VCaP (cell line): Measurements from ENCODE around the gene SPEF2.

Experiments
- H3K27ac ChIP-seq: fragments of 450-650 bp; 2 replicates; pipeline ENCODE4 v1.5.1; 2017
- CTCF ChIP-seq: fragments of 450-650 bp; conservative IDR thresholded peaks from 2 replicates; pipeline ENCODE4 v1.5.1; 2017; ENCODE audit warnings: mild to moderate bottlenecking, moderate library complexity

SPEF2 gene

GRCh38 chr5:35752012-35752411, 134.3 kb downstream of the SPEF2 start:
- H3K27ac ChIP-seq, result no peak overlapping the region
- TF ChIP-seq CTCF, result no peak

GRCh38 chr5:35753500-35753899, 135.8 kb downstream of the SPEF2 start:
- TF ChIP-seq CTCF, result no peak
- no peak overlapping the region for H3K27ac ChIP-seq

- TF ChIP-seq CTCF, result no peak
- H3K27ac ChIP-seq, result no peak overlapping the region
Measured at GRCh38 chr5:35754481-35754880, 136.8 kb downstream of the SPEF2 start.

- H3K27ac ChIP-seq, result no peak overlapping the region
- TF ChIP-seq CTCF, result no peak
Measured at GRCh38 chr5:35755966-35756365, 138.3 kb downstream of the SPEF2 start.

GRCh38 chr5:35758151-35758724, 140.6 kb downstream of the SPEF2 start:
- no peak overlapping the region for H3K27ac ChIP-seq
- TF ChIP-seq CTCF, result no peak

GRCh38 chr5:35761541-35761940, 143.9 kb downstream of the SPEF2 start:
- TF ChIP-seq CTCF, result no peak
- H3K27ac ChIP-seq, result no peak overlapping the region

GRCh38 chr5:35762368-35762767, 144.7 kb downstream of the SPEF2 start:
- TF ChIP-seq CTCF, result no peak

More at GRCh38 chr5:35762368-35762767, 144.7 kb downstream of the SPEF2 start:
- no peak overlapping the region for H3K27ac ChIP-seq
